CD4-positive, alpha-beta T cell treated with Interleukin-6 at 100 ng/mL for 8 hours (primary cell): ENCODE results near the gene FAM78A.
A peak's percentile ranks its signal among the peaks of the same experiment; 100 is the strongest.

ENCODE experiments used
- DNase-seq: peaks from one replicate; pipeline ENCODE4 v3.0.0-alpha.2; 2020; ENCODE audit warnings: mixed read lengths, low spot score

Gene FAM78A

GRCh38 chr9:131276094-131276888, at the start of gene FAM78A:
Gene FAM78A, minus strand, starts transcription at chr9:131276510. Its CDS starts 331 bp downstream, at chr9:131276179.
- peak; percentile 39 for DNase-seq

- DNase-seq: no peak
Observed at GRCh38 chr9:131324736-131325679, 48.7 kb upstream of the FAM78A start.

- no peak for DNase-seq
Observed at GRCh38 chr9:131323629-131324028, 47.3 kb upstream of the FAM78A start.

- no peak for DNase-seq
Observed at GRCh38 chr9:131320031-131320685, 43.8 kb upstream of the FAM78A start.

GRCh38 chr9:131319486-131319885, 43.2 kb upstream of the FAM78A start:
- DNase-seq: no peak

- no peak for DNase-seq
Observed at GRCh38 chr9:131318231-131319085, 42.1 kb upstream of the FAM78A start.

- no peak for DNase-seq
Observed at GRCh38 chr9:131312822-131313770, 36.8 kb upstream of the FAM78A start.

- no peak for DNase-seq
Observed at GRCh38 chr9:131312246-131312645, 35.9 kb upstream of the FAM78A start.

GRCh38 chr9:131310833-131311554, 34.7 kb upstream of the FAM78A start:
- DNase-seq: peak; percentile 66

- DNase-seq: no peak
Observed at GRCh38 chr9:131309530-131310276, 33.4 kb upstream of the FAM78A start.

GRCh38 chr9:131308906-131309529, 32.7 kb upstream of the FAM78A start:
- no peak for DNase-seq

GRCh38 chr9:131308452-131308851, 32.1 kb upstream of the FAM78A start:
- DNase-seq: no peak

- DNase-seq: no peak
Observed at GRCh38 chr9:131307974-131308373, 31.7 kb upstream of the FAM78A start.

- no peak for DNase-seq
Observed at GRCh38 chr9:131306397-131307004, 30.2 kb upstream of the FAM78A start.

GRCh38 chr9:131304676-131305355, 28.5 kb upstream of the FAM78A start:
- no peak for DNase-seq

GRCh38 chr9:131303381-131304321, 27.3 kb upstream of the FAM78A start:
- no peak for DNase-seq
